HG02571 (cell line): Measurements from ENCODE around the gene SETBP1.

ENCODE experiments used
- ATAC-seq: cut with Tn5 transposase; IDR thresholded peaks from one replicate; pipeline ENCODE4 v1.9.1; 2021; ENCODE audit warnings: mild to moderate bottlenecking, moderate library complexity; ENCODE audit not compliant: unreplicated experiment

Gene SETBP1

GRCh38 chr18:45004546-45005080, 323.9 kb downstream of the SETBP1 start:
- ATAC-seq: no peak

GRCh38 chr18:45006934-45007333, 326.2 kb downstream of the SETBP1 start:
- ATAC-seq: no peak

GRCh38 chr18:45007531-45007930, 326.8 kb downstream of the SETBP1 start:
- ATAC-seq: no peak

GRCh38 chr18:45008694-45009413, 328.2 kb downstream of the SETBP1 start:
- no peak for ATAC-seq

- no peak for ATAC-seq
These were observed 329.1 kb downstream of the SETBP1 start for GRCh38 chr18:45009756-45010155.

- ATAC-seq: no peak
These were observed 331.6 kb downstream of the SETBP1 start for GRCh38 chr18:45012286-45012685.

- no peak for ATAC-seq
These were observed 333.4 kb downstream of the SETBP1 start for GRCh38 chr18:45014047-45014501.

GRCh38 chr18:45015788-45016128, 335.1 kb downstream of the SETBP1 start:
- ATAC-seq: no peak

- no peak for ATAC-seq
These were observed 338.8 kb downstream of the SETBP1 start for GRCh38 chr18:45019469-45019868.

GRCh38 chr18:45023519-45023918, 342.8 kb downstream of the SETBP1 start:
- ATAC-seq: no peak

GRCh38 chr18:45024357-45025088, 343.8 kb downstream of the SETBP1 start:
- no peak for ATAC-seq

GRCh38 chr18:45025089-45025450, 344.4 kb downstream of the SETBP1 start:
- ATAC-seq: no peak

- ATAC-seq: no peak
These were observed 345.5 kb downstream of the SETBP1 start for GRCh38 chr18:45026162-45026561.

- ATAC-seq: no peak
These were observed 353.5 kb downstream of the SETBP1 start for GRCh38 chr18:45034179-45034578.

- no peak for ATAC-seq
These were observed 356.9 kb downstream of the SETBP1 start for GRCh38 chr18:45037618-45038017.

GRCh38 chr18:45039376-45039775, 358.7 kb downstream of the SETBP1 start:
- no peak for ATAC-seq

- ATAC-seq: no peak
These were observed 360.2 kb downstream of the SETBP1 start for GRCh38 chr18:45040879-45041278.

- ATAC-seq: no peak
These were observed 364.1 kb downstream of the SETBP1 start for GRCh38 chr18:45044787-45045186.

GRCh38 chr18:45046228-45046627, 365.5 kb downstream of the SETBP1 start:
- no peak for ATAC-seq

GRCh38 chr18:45046961-45047360, 366.3 kb downstream of the SETBP1 start:
- no peak for ATAC-seq

- no peak for ATAC-seq
These were observed 369.1 kb downstream of the SETBP1 start for GRCh38 chr18:45049578-45050319.
